Measurements from ENCODE around the gene PPM1K. TPM values are rescaled to one million over a fixed set of nuclear protein-coding genes. Genes with fewer than 3 reads are reported as not detected.

PPM1K gene
- total RNA-seq, 1 donor from 2014 or later: 22.8 TPM

DNA sequence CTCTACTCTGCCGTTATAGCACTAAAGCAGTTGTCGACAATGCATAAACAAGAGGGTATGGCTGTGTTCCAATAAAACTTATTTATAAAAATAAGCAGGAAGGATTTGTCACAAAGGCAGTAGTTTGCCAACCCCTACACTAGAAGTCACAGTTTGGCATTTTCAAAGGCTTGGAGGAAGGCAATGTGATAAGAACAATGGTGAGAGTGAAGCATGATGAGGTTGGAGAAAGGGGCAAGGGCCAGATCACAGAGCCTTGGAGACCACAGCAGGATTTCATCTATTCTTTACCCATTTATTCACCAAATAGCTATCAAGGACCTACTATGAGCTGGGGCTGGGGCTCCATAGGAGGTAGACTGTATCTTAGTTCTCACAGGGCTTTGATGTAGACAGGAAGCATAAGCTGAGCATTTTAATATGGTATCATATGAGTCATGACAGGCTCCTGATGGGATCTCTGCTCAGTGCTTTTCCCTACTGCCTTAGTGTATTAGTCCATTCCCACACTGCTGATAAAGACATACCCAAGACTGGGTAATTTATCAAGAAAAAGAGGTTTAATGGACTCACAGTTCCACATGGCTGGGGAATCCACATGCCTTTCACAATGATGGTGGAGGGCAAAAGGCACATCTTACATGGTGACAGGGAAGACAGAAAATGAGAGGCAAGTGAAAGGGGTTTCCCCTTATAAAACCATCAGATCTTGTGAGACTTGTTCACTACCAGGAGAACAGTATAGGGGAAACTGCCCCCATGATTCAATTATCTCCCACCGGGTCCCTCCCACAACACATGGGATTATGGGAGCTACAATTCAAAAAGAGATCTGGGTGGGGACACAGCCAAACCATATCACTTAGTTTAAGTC lies 58.9 kb downstream of the PPM1K start:
- Histone ChIP-seq H3K36me3 (no peaks in the 10 kb centered on the region), H3K27me3 (no peaks in the 10 kb centered on the region), H3K4me1 (no peaks in the 10 kb centered on the region), H3K9me3 (no peaks in the 10 kb centered on the region), H3K27ac (no peak overlapping the region), H3K4me3 (no peak overlapping the region)
- no peak for TF ChIP-seq POLR2A (IDR thresholded peaks at IDR 0.05)
- TF ChIP-seq, protein P1, sequence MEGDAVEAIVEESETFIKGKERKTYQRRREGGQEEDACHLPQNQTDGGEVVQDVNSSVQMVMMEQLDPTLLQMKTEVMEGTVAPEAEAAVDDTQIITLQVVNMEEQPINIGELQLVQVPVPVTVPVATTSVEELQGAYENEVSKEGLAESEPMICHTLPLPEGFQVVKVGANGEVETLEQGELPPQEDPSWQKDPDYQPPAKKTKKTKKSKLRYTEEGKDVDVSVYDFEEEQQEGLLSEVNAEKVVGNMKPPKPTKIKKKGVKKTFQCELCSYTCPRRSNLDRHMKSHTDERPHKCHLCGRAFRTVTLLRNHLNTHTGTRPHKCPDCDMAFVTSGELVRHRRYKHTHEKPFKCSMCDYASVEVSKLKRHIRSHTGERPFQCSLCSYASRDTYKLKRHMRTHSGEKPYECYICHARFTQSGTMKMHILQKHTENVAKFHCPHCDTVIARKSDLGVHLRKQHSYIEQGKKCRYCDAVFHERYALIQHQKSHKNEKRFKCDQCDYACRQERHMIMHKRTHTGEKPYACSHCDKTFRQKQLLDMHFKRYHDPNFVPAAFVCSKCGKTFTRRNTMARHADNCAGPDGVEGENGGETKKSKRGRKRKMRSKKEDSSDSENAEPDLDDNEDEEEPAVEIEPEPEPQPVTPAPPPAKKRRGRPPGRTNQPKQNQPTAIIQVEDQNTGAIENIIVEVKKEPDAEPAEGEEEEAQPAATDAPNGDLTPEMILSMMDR (IDR thresholded peaks at IDR 0.05): no peak
- intact Hi-C loops (cut with DNase I): no loop called here
- no peak for DNase-seq (ENCODE audit: extremely low spot score in 2 of 2)

DNA sequence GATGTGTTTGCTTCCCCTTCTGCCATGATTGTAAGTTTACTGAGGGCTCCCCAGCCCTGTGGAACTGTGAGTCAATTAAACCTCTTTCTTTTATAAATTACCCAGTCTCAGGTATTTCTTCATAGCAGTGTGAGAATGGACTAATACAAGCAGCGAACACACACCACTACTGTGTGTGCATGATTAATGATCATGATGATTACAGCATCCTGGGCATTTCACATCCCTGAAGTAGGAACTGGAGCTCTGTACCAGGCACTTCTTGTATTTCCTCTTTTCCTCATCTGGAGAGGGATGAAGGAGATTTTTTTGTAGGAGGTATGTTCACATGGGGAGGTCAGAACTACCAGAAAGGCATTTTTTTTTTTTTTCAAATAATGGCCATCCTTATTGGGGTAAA lies 60.8 kb downstream of the PPM1K start:
- Histone ChIP-seq H3K36me3 (no peaks in the 10 kb centered on the region), H3K4me1 (no peaks in the 10 kb centered on the region), H3K9me3 (no peaks in the 10 kb centered on the region), H3K27me3 (no peaks in the 10 kb centered on the region), H3K4me3 (no peak overlapping the region), H3K27ac (no peak overlapping the region)
- intact Hi-C loops (cut with DNase I): no loop called here
- no peak for TF ChIP-seq POLR2A (IDR thresholded peaks at IDR 0.05)
- TF ChIP-seq, protein P1 (IDR thresholded peaks at IDR 0.05): no peak
- no peak for TF ChIP-seq POLR2AphosphoS5 (IDR thresholded peaks at IDR 0.05; ENCODE audit: insufficient read depth in 1 of 2, low read depth in 1 of 2)
- DNase-seq (ENCODE audit: extremely low spot score in 2 of 2): no peak

DNA sequence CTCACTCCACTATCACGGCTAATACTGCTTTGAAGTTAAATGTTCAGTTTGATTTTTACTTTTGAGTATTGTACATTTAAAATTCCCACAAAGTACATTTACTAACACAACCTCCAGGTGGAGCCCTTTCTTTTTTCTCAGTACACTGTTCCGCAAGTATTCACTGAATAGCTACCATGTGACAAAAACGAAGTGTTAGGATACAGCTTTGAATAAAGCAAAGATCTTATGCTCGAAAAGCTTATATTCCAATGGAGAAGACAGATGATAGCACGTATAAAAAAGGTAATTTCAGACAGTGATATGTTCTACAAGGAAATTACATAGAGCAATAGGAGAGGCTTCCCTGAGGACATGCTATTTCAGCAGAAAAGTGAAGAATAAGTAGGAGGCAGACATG lies 65.3 kb downstream of the PPM1K start:
- no peaks in the 10 kb centered on the region for H3K27me3 ChIP-seq
- H3K36me3 ChIP-seq: no peaks in the 10 kb centered on the region
- H3K27ac ChIP-seq: no peak overlapping the region
- TF ChIP-seq POLR2AphosphoS5 (IDR thresholded peaks at IDR 0.05; ENCODE audit: insufficient read depth in 1 of 2, low read depth in 1 of 2) (peak in 1 of 2 donors; percentile 41), POLR2A (IDR thresholded peaks at IDR 0.05) (no peak)
- TF ChIP-seq, protein P1 (IDR thresholded peaks at IDR 0.05): peak; percentile 51 to 81 (median 74)
- no peaks in the 10 kb centered on the region for H3K4me1 ChIP-seq
- intact Hi-C loops (cut with DNase I): loop anchor here (5.0 to 10.0 kb wide), 2 partner anchors 184 to 298 kb away; no protein-coding TSS in a partner anchor
- no peak for DNase-seq (ENCODE audit: extremely low spot score in 2 of 2)
- H3K9me3 ChIP-seq: no peaks in the 10 kb centered on the region
- H3K4me3 ChIP-seq: no peak overlapping the region

DNA sequence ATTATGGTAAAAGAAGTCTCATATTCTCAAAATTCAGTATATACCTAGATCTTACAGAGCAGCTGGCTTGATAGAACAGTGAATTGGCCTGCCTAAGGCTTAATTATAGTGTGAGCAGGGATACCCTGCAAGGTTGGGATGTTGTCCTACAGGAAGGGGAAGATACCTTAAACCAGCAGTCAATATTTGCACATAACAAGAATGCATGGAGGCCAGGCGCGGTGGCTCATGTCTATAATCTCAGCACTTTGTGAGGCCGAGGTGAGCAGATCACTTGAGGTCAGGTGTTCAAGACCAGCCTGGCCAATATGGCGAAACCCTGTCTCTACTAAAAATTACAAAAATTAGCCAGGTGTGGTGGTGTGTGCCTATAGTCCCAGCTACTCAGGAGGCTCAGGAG lies 67.2 kb downstream of the PPM1K start:
- DNase-seq (ENCODE audit: extremely low spot score in 2 of 2): no peak
- Histone ChIP-seq H3K9me3 (no peaks in the 10 kb centered on the region), H3K4me3 (no peak overlapping the region), H3K27me3 (no peaks in the 10 kb centered on the region), H3K36me3 (no peaks in the 10 kb centered on the region), H3K4me1 (no peaks in the 10 kb centered on the region), H3K27ac (no peak overlapping the region)
- intact Hi-C loops (cut with DNase I): loop anchor here (5.0 to 10.0 kb wide), 2 partner anchors 182 to 300 kb away; no protein-coding TSS in a partner anchor
- TF ChIP-seq POLR2A (IDR thresholded peaks at IDR 0.05) (no peak), POLR2AphosphoS5 (IDR thresholded peaks at IDR 0.05; ENCODE audit: insufficient read depth in 1 of 2, low read depth in 1 of 2) (no peak)
- TF ChIP-seq, protein P1 (IDR thresholded peaks at IDR 0.05): no peak

DNA sequence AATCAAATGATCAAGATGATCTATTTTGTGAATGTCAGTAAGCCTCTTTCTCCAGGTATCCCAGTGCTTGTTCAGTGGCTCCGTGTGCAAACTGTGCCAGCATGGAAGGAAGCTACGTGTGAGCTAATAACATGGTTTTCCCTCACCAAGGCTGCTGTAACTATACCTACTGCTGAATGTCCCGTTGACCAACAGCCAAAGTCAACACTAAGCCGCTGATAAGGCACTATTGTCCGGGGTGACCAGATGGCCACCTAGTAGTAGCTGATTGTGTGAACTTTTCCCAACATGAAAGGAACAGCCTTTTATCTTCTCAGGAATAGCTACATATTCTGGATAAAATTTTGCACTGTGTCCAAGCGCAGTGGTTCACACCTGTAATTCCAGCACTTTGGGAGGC lies 68.0 kb downstream of the PPM1K start:
- TF ChIP-seq, protein P1 (IDR thresholded peaks at IDR 0.05): no peak
- TF ChIP-seq POLR2AphosphoS5 (IDR thresholded peaks at IDR 0.05; ENCODE audit: insufficient read depth in 1 of 2, low read depth in 1 of 2) (no peak), POLR2A (IDR thresholded peaks at IDR 0.05) (no peak)
- no peaks in the 10 kb centered on the region for H3K4me1 ChIP-seq
- no peaks in the 10 kb centered on the region for H3K27me3 ChIP-seq
- no peak overlapping the region for H3K27ac ChIP-seq
- no peaks in the 10 kb centered on the region for H3K36me3 ChIP-seq
- DNase-seq (ENCODE audit: extremely low spot score in 2 of 2): no peak
- no peaks in the 10 kb centered on the region for H3K9me3 ChIP-seq
- no peak overlapping the region for H3K4me3 ChIP-seq
- intact Hi-C loops (cut with DNase I): loop anchor here (5.0 to 10.0 kb wide), 2 partner anchors 182 to 301 kb away; no protein-coding TSS in a partner anchor
